Spleen (tissue), 7 donors: ENCODE measurements around the gene SLC2A14.

ENCODE experiments used
- POLR2AphosphoS5 ChIP-seq, 3 donors: sonication (generic); formaldehyde crosslinking; IDR thresholded peaks; one replicate each; pipeline ENCODE4 v1.5.1; 2017; ENCODE audit warnings: antibody characterized with exemption in 3 of 3
- TF ChIP-seq, protein P1 (sequence below), 11 experiments: fragments of 200-600 bp in 7 of 11; fragments of 450-650 bp in 4 of 11; sonication (generic) in 4 of 11; IDR thresholded peaks in 8 of 11; conservative IDR thresholded peaks in 3 of 11; 1 replicate in 7 of 11; 2 replicates in 4 of 11; pipeline versions ENCODE4 v1.4.0 to v1.8.0; 2016 to 2021; ENCODE audit warnings: antibody characterized with exemption in 11 of 11, inconsistent platforms in 4 of 11, mild to moderate bottlenecking in 1 of 11
- donor health status: DM: no; HTN: no; CAD: no; lungs with moderate emphysema.
- donor health status: DM: no; HTN: no; CAD: no.
- donor health status: DM: no; HTN: no; CAD: no.

DNA sequence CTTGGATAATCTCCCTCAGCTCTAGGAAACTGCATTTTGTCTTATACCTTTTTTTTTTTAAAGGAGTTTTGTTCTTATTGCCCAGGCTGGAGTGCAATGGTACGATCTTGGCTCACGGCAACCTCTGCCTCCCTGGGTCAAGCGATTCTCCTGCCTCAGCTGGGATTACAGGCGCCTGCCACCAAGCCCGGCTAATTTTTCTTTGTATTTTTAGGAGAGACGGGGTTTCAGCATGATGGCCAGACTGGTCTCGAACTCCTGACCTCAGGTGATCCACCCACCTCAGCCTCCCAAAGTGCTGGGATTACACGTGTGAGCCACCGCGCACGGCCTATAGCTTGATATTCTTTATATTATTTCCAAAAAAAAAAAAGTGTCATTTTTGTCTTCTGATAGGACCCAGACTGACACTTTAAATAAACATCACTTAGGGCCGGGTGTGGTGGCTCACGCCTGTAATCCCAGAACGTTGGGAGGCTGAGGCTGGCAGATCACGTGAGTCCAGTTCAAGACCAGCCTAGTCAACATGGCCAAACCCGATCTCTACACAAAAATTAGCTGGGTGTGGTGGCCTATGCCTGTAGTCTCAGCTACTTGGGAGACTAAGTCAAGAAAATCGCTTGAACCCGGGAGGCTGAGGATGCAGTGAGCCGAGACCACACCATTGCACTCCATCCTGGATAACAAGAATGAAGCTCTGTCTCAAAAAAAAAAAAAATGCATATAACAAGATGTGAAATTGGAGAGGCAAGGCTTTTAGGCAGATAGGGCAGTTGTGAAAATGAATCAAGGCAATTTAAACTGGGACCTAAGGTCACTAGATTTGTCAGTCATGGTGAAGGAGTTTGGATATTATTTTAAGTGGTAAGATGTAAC, 44.9 kb upstream of the SLC2A14 start:
- TF ChIP-seq, protein P1, sequence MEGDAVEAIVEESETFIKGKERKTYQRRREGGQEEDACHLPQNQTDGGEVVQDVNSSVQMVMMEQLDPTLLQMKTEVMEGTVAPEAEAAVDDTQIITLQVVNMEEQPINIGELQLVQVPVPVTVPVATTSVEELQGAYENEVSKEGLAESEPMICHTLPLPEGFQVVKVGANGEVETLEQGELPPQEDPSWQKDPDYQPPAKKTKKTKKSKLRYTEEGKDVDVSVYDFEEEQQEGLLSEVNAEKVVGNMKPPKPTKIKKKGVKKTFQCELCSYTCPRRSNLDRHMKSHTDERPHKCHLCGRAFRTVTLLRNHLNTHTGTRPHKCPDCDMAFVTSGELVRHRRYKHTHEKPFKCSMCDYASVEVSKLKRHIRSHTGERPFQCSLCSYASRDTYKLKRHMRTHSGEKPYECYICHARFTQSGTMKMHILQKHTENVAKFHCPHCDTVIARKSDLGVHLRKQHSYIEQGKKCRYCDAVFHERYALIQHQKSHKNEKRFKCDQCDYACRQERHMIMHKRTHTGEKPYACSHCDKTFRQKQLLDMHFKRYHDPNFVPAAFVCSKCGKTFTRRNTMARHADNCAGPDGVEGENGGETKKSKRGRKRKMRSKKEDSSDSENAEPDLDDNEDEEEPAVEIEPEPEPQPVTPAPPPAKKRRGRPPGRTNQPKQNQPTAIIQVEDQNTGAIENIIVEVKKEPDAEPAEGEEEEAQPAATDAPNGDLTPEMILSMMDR (IDR thresholded peaks at IDR 0.05 in 8 of 11, conservative IDR thresholded peaks at IDR 0.05 in 3 of 11): no peak
- peak in 1 of 3 donors; percentile 9 for TF ChIP-seq POLR2AphosphoS5 (IDR thresholded peaks at IDR 0.05)
